GM12891 (cell line): ENCODE measurements around the gene TSC22D3.

Experiments used
- DNase-seq: peaks from one replicate; pipeline ENCODE4 v3.0.0; 2011; ENCODE audit warnings: low spot score; ENCODE audit not compliant: insufficient read length
- FAIRE-seq: peaks from 2 replicates; lab custom pipeline; 2011; peaks lifted over from hg19 to GRCh38; lab: Jason Lieb, UNC
- PAX5 ChIP-seq: IDR thresholded peaks from 2 replicates; pipeline ENCODE4 v1.6.1; 2011; ENCODE audit warnings: low read length, moderate library complexity, mild to moderate bottlenecking; ENCODE audit not compliant: insufficient read depth, severe bottlenecking
- POLR2A ChIP-seq: IDR thresholded peaks from 2 replicates; pipeline ENCODE4 v1.6.1; 2011; ENCODE audit warnings: low read depth, low read length, control low read depth
- POLR2AphosphoS5 ChIP-seq: IDR thresholded peaks from 2 replicates; pipeline ENCODE4 v1.6.1; 2011; ENCODE audit warnings: low read depth, low read length, control low read depth
- POU2F2 ChIP-seq: IDR thresholded peaks from 2 replicates; pipeline ENCODE4 v1.6.1; 2011; ENCODE audit warnings: low read depth, mild to moderate bottlenecking, control low read depth, low read length, moderate library complexity
- SPI1 ChIP-seq: IDR thresholded peaks from 2 replicates; pipeline ENCODE4 v1.6.1; 2011; ENCODE audit warnings: low read depth, low read length, control low read depth
- TAF1 ChIP-seq: IDR thresholded peaks from 2 replicates; pipeline ENCODE4 v1.6.1; 2011; ENCODE audit warnings: low read depth, low read length, control low read depth

The TSC22D3 gene

DNA sequence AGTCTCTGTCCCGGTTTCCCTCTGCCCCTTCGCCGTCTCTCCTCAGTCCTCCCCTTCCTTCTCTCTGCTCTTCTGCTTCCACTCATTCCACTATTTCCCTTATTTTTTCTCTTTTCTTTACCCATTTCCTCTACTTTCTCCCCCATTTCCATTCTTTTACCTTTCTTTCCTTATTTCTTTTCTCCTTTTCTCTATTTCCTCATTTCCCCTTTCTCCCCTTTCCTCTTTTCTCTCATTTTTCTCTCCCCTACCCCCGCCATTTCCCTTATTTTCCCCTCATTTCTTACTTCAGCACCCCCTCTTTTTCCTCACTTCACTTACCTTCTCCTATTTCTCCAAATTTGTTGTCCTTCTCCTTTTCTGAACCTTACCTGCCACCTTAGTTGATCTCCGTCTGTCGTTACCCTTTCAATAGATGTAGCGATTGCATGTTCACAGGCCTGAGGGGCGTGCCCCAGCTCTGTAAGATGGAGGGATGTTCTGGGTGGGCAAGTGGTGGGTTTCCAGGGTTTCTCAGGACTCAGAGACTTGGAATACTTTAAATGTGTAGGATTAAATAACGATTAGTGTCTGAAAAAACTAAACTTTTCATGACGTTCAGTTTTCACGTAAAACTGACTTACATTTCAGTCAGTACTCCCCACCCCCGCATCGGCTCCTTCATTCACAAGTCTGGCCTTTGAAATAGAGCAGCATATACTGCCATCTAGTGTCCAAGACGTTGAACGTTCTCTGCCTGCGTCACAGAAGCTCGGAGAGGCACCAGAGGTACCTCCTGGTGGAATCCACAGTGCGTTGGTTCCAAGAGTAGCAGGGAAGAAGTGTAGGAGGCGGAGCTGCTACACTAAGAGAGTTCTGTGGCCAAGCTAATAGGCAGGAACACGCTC, 1.3 kb upstream of the TSC22D3 start:
- DNase-seq, result peak; percentile 42
- peak; percentile 95 for FAIRE-seq
- no peak for TF ChIP-seq SPI1
- TF ChIP-seq POU2F2, result no peak
- TF ChIP-seq TAF1, result no peak
- no peak for TF ChIP-seq POLR2AphosphoS5
- TF ChIP-seq PAX5, result no peak
- no peak for TF ChIP-seq POLR2A

DNA sequence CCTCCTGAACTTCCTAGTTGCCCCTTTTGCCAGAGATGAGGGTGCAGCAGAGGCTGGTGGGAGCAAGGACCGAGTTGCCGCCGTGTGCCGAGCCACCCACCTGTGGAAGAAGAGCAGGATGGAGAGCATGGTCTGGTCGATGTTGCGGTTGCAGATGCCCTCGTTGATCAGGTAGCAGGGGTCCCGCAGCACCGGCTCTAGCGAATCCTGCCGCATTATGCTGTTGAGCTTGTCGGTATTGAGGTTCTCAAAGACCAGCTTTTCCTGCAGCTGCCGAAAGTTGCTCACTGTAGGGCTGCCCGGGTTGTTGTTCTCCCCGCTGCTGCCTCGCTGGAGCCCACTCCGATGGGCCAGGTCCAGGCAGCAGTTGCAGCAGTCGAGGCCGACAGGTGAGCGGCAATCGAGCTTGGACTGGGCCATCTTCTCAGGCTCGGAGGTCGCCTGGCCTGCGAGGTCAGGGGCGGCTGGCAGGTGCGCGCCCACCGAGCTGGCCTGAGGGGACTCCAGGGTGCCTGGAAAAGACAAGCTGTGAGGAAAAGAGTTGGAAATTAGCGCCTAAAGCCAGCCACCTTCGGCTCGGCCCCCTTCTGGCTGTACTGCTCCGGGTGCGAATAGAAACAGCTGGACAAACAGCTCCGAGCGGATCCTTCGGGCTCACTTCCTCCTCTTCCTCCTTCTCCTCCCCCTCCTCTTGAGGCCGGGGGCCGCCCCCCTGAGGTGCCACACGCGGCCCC, 420 bp downstream of the TSC22D3 start:
- peak; percentile 78 for FAIRE-seq
- TF ChIP-seq POLR2AphosphoS5 (no peak), TAF1 (no peak), POU2F2 (no peak), POLR2A (no peak), SPI1 (no peak), PAX5 (no peak)
- DNase-seq, result no peak

DNA sequence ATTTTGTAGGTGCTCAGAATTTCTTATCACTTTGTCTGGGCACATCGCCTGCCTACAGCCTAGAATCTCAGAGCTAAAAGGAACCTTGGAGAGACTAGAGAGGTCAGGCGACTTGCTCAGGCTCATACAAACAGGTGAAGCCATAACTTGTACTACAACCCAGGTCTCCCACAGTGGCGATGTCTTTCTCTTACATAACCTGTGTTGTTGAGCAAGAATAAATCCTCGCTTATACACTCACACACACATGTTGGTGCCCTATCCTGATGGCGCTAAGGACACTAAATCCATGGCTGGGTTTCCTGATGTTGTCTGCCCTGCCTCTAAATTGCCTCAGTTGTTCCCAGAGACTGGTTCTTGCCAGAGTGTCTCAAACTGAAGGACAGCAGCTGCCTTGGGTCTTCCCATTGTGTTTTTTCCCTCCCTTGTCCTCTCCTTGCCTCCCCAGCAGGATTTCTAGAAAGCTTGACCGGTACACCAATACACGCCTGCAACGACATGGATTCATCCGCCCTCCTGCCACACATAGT, 1.6 kb downstream of the TSC22D3 start:
- TF ChIP-seq POLR2A (no peak), POLR2AphosphoS5 (no peak), TAF1 (no peak), PAX5 (no peak), SPI1 (no peak), POU2F2 (no peak)
- DNase-seq, result no peak
- FAIRE-seq, result no peak

DNA sequence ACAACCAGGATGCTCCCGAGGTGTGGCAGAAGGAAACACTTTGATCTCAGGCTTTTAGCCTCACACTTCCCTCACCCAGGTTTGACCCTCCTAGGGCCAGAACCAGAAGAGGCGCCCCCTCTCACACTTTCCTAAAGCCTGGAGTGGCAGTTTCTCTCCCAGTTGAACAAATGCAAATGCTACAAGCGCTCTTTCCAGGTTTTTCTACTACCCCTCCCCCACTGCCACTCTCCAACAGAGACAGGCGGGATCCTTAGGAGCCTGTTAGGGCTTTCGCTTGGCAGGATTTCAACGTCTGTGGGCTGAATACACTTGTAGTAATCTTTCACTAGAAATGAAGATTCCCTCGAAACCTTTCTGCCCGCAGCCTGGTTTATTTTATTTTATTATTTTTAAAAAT, 2.4 kb downstream of the TSC22D3 start:
- TF ChIP-seq POLR2AphosphoS5 (no peak), SPI1 (no peak), PAX5 (no peak), POU2F2 (no peak), POLR2A (no peak), TAF1 (no peak)
- no peak for DNase-seq
- no peak for FAIRE-seq

DNA sequence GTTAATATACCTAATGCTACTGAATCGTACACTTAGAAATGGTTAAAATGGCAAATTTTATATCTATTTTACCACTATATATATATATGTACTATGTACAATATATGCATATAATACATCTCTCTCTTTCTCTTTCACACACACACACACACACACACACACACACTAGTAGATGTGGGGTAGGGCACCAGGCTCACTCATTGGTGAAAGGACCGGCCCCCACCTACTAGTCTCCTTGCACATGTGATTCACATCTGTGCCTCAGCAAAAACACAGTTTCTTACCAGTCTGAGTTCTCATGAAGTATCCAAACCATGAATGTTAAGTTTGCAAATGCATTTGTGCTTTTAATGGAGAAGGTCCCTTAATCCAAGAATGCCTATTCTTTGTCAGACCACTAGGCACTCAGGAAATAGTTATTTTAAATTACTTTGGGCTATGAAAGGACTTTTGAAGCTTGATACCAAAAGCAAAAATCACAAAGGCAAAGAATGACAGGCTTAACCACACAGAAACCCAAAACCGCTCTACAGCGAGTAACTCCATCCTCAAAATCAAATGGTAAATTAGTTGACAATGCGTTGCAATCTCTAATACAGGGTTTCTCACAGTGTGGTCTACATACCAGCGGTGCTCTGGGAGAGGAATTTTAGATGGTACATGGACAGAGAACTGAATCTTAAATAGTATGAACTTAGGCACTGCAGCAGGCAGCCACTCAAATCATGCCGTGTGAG, 5.8 kb downstream of the TSC22D3 start:
- TF ChIP-seq TAF1 (no peak), POLR2A (no peak), POLR2AphosphoS5 (no peak), POU2F2 (no peak), PAX5 (no peak), SPI1 (no peak)
- FAIRE-seq, result no peak
- DNase-seq, result no peak

DNA sequence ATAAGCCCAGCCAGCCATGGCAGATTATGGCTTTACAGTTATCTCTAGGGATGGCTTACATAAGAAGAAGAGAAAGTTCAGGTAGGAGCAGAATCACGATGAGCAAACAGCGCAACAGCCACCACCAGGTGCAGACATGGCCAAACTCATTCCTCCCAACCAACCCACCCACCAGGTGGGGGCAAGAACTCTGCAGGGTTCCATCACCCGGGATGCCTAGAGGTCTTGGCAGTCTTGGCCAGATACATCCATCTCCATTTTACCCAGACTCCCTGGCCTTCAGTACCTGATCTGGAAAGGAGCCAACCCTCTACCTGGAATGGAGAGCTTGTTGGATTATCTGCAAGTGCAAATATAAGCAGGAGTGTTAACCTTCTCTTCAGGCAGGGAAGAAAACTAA, 7.5 kb downstream of the TSC22D3 start:
- DNase-seq, result no peak
- TF ChIP-seq TAF1 (no peak), SPI1 (no peak), PAX5 (no peak), POLR2AphosphoS5 (no peak), POLR2A (no peak), POU2F2 (no peak)
- FAIRE-seq, result no peak

DNA sequence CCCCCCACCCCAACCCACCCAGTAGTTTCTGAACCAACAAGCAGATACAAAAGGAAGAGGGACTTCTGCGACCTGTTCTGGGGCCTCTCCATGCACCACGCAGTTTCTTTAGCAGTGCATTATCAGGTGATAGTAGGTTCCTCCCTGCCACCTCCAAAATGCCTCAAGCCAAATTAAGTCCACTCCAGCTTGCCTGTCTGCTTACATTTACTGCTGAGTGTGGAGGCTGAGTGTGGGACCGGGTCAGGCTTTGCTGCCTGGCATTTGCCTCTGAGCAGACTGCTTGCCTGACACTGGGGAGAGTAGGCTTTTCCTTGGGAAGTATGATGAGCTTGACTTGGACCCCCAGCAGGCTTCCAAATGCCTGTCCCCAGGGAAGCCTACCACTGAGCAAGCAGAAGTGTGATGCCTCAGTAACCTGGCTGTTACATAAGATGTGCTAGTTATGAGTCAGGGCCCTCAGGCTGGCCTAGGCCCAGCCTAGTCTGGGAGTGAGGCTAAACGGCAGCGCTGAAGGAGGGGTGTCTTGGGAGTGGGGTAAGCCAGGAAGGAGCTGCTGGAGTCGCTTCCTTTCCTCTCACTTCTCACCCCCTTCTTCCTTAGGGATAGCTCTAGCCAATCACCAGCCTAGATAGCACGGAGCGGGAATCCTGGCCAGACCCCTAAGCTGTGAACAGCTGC, 9.0 kb downstream of the TSC22D3 start:
- TF ChIP-seq POU2F2 (no peak), POLR2AphosphoS5 (no peak), PAX5 (no peak), SPI1 (no peak), TAF1 (no peak), POLR2A (no peak)
- no peak for DNase-seq
- FAIRE-seq, result peak; percentile 56

DNA sequence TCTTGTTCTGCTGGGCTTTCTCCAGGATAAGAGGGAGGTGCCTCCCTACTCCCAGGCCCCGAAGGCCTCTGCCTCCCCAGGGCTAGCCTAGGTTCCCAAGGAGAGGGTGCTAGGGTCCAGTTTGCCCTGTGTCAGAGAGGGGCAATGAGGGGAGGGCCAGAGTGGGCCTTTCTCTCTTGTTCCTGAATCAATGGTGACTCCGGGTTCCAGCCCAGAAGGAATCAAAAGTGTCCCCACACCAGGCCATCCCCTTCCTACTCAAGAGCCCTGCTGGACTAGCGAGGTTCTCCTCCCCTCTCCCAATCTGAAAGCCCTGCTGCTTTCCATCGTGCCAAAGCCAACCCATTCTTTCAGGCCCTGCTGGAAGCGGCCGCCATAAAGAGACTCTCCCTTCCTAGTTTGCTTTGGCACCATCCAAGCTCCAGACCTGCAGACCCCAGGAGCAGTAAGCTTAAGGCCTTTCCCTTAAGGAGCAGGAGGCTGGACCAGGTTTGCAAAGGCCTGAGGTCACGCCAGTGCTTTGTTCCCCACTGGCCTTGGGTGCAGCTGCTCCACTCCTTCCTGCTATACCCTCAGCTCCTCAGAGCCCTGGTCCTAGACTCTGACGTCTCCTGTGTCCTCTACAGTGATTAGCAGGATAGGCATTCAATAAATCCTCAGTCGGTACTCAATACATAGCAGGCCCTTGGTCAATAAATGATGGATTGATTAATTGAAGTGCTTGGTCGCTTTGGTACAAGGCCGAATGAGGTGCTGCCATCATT, 10.6 kb downstream of the TSC22D3 start:
- TF ChIP-seq PAX5 (no peak), POLR2AphosphoS5 (no peak), POU2F2 (no peak), POLR2A (no peak), TAF1 (no peak), SPI1 (no peak)
- DNase-seq (no peak), FAIRE-seq (no peak)

DNA sequence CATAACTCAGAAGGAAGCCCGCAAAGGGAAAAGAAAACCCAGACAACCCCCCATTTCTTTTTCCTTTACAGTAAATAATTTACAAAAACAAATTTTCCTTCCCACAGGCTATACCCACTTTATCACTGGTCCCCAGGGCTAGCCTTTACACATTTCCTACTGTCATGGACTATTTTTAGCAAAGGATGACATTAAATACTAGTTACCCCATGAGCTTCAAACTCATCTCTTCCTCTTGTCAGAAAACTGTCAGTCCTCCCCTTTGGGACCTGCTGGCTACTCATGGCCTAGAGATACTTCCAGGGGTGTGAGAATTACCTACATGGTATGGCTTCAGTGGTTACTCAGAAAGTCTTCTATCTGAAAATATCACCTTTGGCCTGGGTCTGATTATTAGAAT, 11.9 kb downstream of the TSC22D3 start:
- no peak for TF ChIP-seq TAF1
- no peak for TF ChIP-seq POLR2A
- no peak for TF ChIP-seq PAX5
- TF ChIP-seq POLR2AphosphoS5, result no peak
- no peak for TF ChIP-seq POU2F2
- no peak for TF ChIP-seq SPI1
- DNase-seq, result no peak

More for the DNA sequence above, 11.9 kb downstream of the TSC22D3 start:
- peak; percentile 38 for FAIRE-seq
